OCI-LY1 (cell line): ENCODE measurements around the gene LRRC51.

Source experiments
- EZH2 ChIP-seq: fragments of 200-600 bp; sonication (generic), shearing (Covaris generic); IDR thresholded peaks from 2 replicates; pipeline ENCODE4 v1.8.0; 2017; ENCODE audit warnings: borderline replicate concordance, mixed run types, mild to moderate bottlenecking, antibody characterized with exemption, low read length, moderate library complexity, mixed read lengths
- TF ChIP-seq, protein P1 (sequence below): fragments of 200-600 bp; sonication (generic), shearing (Covaris generic); IDR thresholded peaks from 2 replicates; pipeline ENCODE4 v1.5.1; 2017; ENCODE audit warnings: mild to moderate bottlenecking, antibody characterized with exemption, low read length, moderate library complexity, mixed read lengths

DNA sequence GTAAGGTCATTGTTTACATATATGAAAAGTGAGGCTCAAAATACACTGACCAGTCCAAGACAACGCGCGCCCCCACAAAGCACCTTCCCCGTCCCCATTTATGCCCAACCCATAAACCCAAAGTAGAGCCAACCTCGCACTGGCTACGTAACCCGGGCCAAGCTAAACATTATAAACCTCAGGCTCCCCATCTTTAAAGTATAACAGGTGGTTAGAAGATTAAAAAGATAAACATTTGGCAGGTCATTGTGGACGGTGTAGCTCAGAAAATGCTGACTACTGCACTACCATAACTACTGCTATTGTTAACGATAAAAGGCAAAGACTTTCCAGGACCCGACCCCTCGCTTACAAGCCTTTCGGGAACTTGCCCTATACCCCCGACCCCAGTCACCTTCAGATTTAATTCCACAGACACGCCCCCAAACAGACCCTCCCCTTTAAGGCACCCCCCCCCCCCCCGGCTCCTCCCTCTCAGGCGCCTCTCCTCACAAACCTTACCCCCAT is 778 bp upstream of the LRRC51 start:
- TF ChIP-seq, protein P1, sequence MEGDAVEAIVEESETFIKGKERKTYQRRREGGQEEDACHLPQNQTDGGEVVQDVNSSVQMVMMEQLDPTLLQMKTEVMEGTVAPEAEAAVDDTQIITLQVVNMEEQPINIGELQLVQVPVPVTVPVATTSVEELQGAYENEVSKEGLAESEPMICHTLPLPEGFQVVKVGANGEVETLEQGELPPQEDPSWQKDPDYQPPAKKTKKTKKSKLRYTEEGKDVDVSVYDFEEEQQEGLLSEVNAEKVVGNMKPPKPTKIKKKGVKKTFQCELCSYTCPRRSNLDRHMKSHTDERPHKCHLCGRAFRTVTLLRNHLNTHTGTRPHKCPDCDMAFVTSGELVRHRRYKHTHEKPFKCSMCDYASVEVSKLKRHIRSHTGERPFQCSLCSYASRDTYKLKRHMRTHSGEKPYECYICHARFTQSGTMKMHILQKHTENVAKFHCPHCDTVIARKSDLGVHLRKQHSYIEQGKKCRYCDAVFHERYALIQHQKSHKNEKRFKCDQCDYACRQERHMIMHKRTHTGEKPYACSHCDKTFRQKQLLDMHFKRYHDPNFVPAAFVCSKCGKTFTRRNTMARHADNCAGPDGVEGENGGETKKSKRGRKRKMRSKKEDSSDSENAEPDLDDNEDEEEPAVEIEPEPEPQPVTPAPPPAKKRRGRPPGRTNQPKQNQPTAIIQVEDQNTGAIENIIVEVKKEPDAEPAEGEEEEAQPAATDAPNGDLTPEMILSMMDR: no peak
- no peak for TF ChIP-seq EZH2
